GM10248 (cell line): ENCODE data around the gene TDRD7.

Source experiments
- CTCF ChIA-PET: fragments of 300-600 bp; sonication (Branson Sonifier 250); formaldehyde crosslinking; extraction: SDS; loops from one replicate; lab custom pipeline; 2021; ENCODE audit warnings: antibody characterized with exemption; lab: Yijun Ruan, JAX
- POLR2A ChIA-PET: fragments of 350-650 bp; sonication (Branson Sonifier 250); formaldehyde crosslinking; extraction: SDS; loops from one replicate; lab custom pipeline; 2020; ENCODE audit warnings: antibody characterized with exemption; lab: Yijun Ruan, JAX
- DNase-seq: peaks from one replicate; pipeline ENCODE4 v3.0.0; 2012; ENCODE audit errors: extremely low spot score
- CTCF ChIP-seq: IDR thresholded peaks from 2 replicates; pipeline ENCODE4 v1.5.1; 2012; ENCODE audit warnings: mild to moderate bottlenecking, low read depth; ENCODE audit errors: extremely low read depth, missing control alignments, control extremely low read depth

Gene TDRD7

GRCh38 chr9:97510797-97511654 lies 99.1 kb downstream of the TDRD7 start:
- ChIA-PET CTCF (interaction anchor here (0.9 to 2.8 kb wide), 10 partner anchors 8 to 123 kb away, joined by 3 to 24 read pairs (median 5); partner anchors contain the start of gene TMOD1), POLR2A (interaction anchor here (1.0 to 1.4 kb wide), 2 partner anchors 9 to 122 kb away, joined by 4 to 14 read pairs; partner anchors contain the start of genes NCBP1, TMOD1 and TSTD2)
- no peak for TF ChIP-seq CTCF
- peak; percentile 62 for DNase-seq

GRCh38 chr9:97511655-97512427 lies 99.9 kb downstream of the TDRD7 start:
- CTCF ChIA-PET, result interaction anchor here (1.0 to 2.8 kb wide), 8 partner anchors 7 to 124 kb away, joined by 4 to 24 read pairs (median 6); partner anchors contain the start of gene TMOD1
- no peak for TF ChIP-seq CTCF
- POLR2A ChIA-PET, result interaction anchor here (1.0 to 1.4 kb wide), 2 partner anchors 10 to 122 kb away, joined by 4 to 14 read pairs; partner anchors contain the start of genes NCBP1, TMOD1 and TSTD2
- DNase-seq, result no peak

GRCh38 chr9:97512966-97513560 lies 101.2 kb downstream of the TDRD7 start:
- CTCF ChIA-PET, result interaction anchor here (0.9 to 1.5 kb wide), 4 partner anchors 12 to 103 kb away, joined by 3 to 5 read pairs (median 4); partner anchors contain the start of gene TMOD1
- DNase-seq, result no peak
- TF ChIP-seq CTCF, result no peak
- POLR2A ChIA-PET, result no interaction called here

GRCh38 chr9:97514531-97514930 lies 102.6 kb downstream of the TDRD7 start:
- ChIA-PET CTCF (interaction anchor here (1.5 to 8.3 kb wide), 4 partner anchors 11 to 84 kb away, joined by 4 to 80 read pairs (median 12); partner anchors contain the start of gene TMOD1), POLR2A (no interaction called here)
- TF ChIP-seq CTCF, result no peak

GRCh38 chr9:97515662-97516061 lies 103.8 kb downstream of the TDRD7 start:
- CTCF ChIA-PET, result interaction anchor here (1.0 to 8.3 kb wide), 7 partner anchors 11 to 83 kb away, joined by 3 to 80 read pairs (median 9); partner anchors contain the start of gene TMOD1

More at GRCh38 chr9:97514531-97514930, 102.6 kb downstream of the TDRD7 start:
- DNase-seq, result no peak

More at GRCh38 chr9:97515662-97516061, 103.8 kb downstream of the TDRD7 start:
- no peak for DNase-seq
- no peak for TF ChIP-seq CTCF
- POLR2A ChIA-PET, result interaction anchor here (0.9 kb wide), 1 partner anchor 9 kb away, joined by 3 read pairs; no protein-coding TSS in a partner anchor
